H9 (cell line): ENCODE data around the gene BIVM. TPM values are rescaled to one million over a fixed set of nuclear protein-coding genes. Genes with fewer than 3 reads are reported as not detected.

Source experiments
- DNase-seq: peaks from one replicate; pipeline ENCODE4 v3.0.0-alpha.2; 2017
- H2AFZ ChIP-seq: one replicate; pipeline ENCODE4 v1.6.1; 2013; ENCODE audit warnings: mild to moderate bottlenecking, low read length, control low read depth, moderate library complexity
- H2AK5ac ChIP-seq: 2 replicates; pipeline ENCODE4 v1.6.1; 2013; ENCODE audit warnings: low read length, control low read depth, mixed read lengths; ENCODE audit not compliant: insufficient read length
- H2BK120ac ChIP-seq: one replicate; pipeline ENCODE4 v1.6.1; 2013; ENCODE audit warnings: low read depth, mild to moderate bottlenecking, low read length, control low read depth, inconsistent platforms; ENCODE audit not compliant: poor library complexity, severe bottlenecking
- H2BK12ac ChIP-seq: 2 replicates; pipeline ENCODE4 v1.6.1; 2013; ENCODE audit warnings: low read length, control low read depth, mixed read lengths, low read depth; ENCODE audit not compliant: insufficient read length
- H2BK15ac ChIP-seq: 2 replicates; pipeline ENCODE4 v1.6.1; 2013; ENCODE audit warnings: low read depth, low read length, control low read depth
- H2BK20ac ChIP-seq: one replicate; pipeline ENCODE4 v1.6.1; 2013; ENCODE audit warnings: low read depth, mild to moderate bottlenecking, low read length, control low read depth, inconsistent platforms; ENCODE audit not compliant: poor library complexity, severe bottlenecking
- H2BK5ac ChIP-seq: 2 replicates; pipeline ENCODE4 v1.6.1; 2013; ENCODE audit warnings: low read length, control low read depth, mixed read lengths; ENCODE audit not compliant: insufficient read length
- H3K14ac ChIP-seq: 2 replicates; pipeline ENCODE4 v1.6.1; 2013; ENCODE audit warnings: low read length, control low read depth; ENCODE audit not compliant: insufficient read depth
- H3K18ac ChIP-seq: 2 replicates; pipeline ENCODE4 v1.6.1; 2013; ENCODE audit warnings: low read depth, mild to moderate bottlenecking, mixed read lengths, low read length, control low read depth; ENCODE audit not compliant: insufficient read length
- H3K23ac ChIP-seq: 2 replicates; pipeline ENCODE4 v1.6.1; 2013; ENCODE audit warnings: low read length, control low read depth, mixed read lengths, low read depth; ENCODE audit not compliant: insufficient read length
- H3K23me2 ChIP-seq: 2 replicates; pipeline ENCODE4 v1.6.1; 2013; ENCODE audit warnings: low read depth, mild to moderate bottlenecking, mixed read lengths, low read length, control low read depth; ENCODE audit not compliant: insufficient read length, poor library complexity, severe bottlenecking
- H3K27ac ChIP-seq: 2 replicates; pipeline ENCODE4 v1.5.1; 2013; ENCODE audit warnings: low read length, control low read depth, mixed read lengths, low read depth; ENCODE audit not compliant: insufficient read length
- H3K27me3 ChIP-seq: 2 replicates; pipeline ENCODE4 v1.6.1; 2013; ENCODE audit warnings: low read length, control low read depth, inconsistent platforms; ENCODE audit not compliant: insufficient read depth
- H3K4ac ChIP-seq: 2 replicates; pipeline ENCODE4 v1.6.1; 2013; ENCODE audit warnings: low read depth, mild to moderate bottlenecking, control low read depth, inconsistent platforms, low read length, moderate library complexity
- H3K4me1 ChIP-seq: 2 replicates; pipeline ENCODE4 v1.6.1; 2013; ENCODE audit warnings: low read length, control low read depth, inconsistent platforms; ENCODE audit not compliant: insufficient read depth
- H3K4me2 ChIP-seq: 2 replicates; pipeline ENCODE4 v1.6.1; 2013; ENCODE audit warnings: low read length, control low read depth, mixed read lengths; ENCODE audit not compliant: insufficient read length, insufficient read depth
- H3K56ac ChIP-seq: 2 replicates; pipeline ENCODE4 v1.6.1; 2013; ENCODE audit warnings: low read depth, mild to moderate bottlenecking, mixed read lengths, low read length, control low read depth; ENCODE audit not compliant: insufficient read length
- H3K79me1 ChIP-seq: 2 replicates; pipeline ENCODE4 v1.6.1; 2013; ENCODE audit warnings: low read depth, mild to moderate bottlenecking, moderate library complexity, low read length, control low read depth, inconsistent platforms; ENCODE audit not compliant: insufficient read depth, poor library complexity, severe bottlenecking
- H3K79me2 ChIP-seq: 2 replicates; pipeline ENCODE4 v1.6.1; 2013; ENCODE audit warnings: low read length, control low read depth, inconsistent platforms; ENCODE audit not compliant: insufficient read depth
- H3K9ac ChIP-seq: 2 replicates; pipeline ENCODE4 v1.6.1; 2013; ENCODE audit warnings: low read length, control low read depth, mixed read lengths; ENCODE audit not compliant: insufficient read length; ENCODE audit errors: extremely low read depth
- H3K9me3 ChIP-seq: one replicate; pipeline ENCODE4 v1.6.1; 2013; ENCODE audit warnings: low read depth, low read length, inconsistent platforms; ENCODE audit not compliant: control insufficient read depth
- H3T11ph ChIP-seq: one replicate; pipeline ENCODE4 v1.6.1; 2013; ENCODE audit warnings: mild to moderate bottlenecking, low read length, control low read depth, inconsistent platforms
- H4K20me1 ChIP-seq: one replicate; pipeline ENCODE4 v1.6.1; 2013; ENCODE audit not compliant: control insufficient read depth, insufficient read length, insufficient read depth
- H4K5ac ChIP-seq: 2 replicates; pipeline ENCODE4 v1.6.1; 2013; ENCODE audit warnings: low read depth, mild to moderate bottlenecking, mixed read lengths, low read length, control low read depth; ENCODE audit not compliant: insufficient read length
- H4K8ac ChIP-seq: replicated peaks from 2 replicates; pipeline ENCODE4 v1.6.1; 2013; ENCODE audit warnings: low read length, control low read depth, mixed read lengths, low read depth; ENCODE audit not compliant: insufficient read length
- H4K91ac ChIP-seq: 2 replicates; pipeline ENCODE4 v1.6.1; 2013; ENCODE audit warnings: low read depth, mild to moderate bottlenecking, moderate library complexity, mixed read lengths, low read length, control low read depth; ENCODE audit not compliant: insufficient read length
- H3K27ac Mint-ChIP-seq, 3 experiments: 2 replicates in 2 of 3; 3 replicates in 1 of 3; pipeline ENCODE4 v1.8.0; 2020 to 2021; ENCODE audit warnings: mixed read lengths in 3 of 3, mild to moderate bottlenecking in 1 of 3, moderate library complexity in 1 of 3
- H3K27me3 Mint-ChIP-seq: 2 replicates; pipeline ENCODE4 v1.8.0; 2021; ENCODE audit warnings: low read depth, mild to moderate bottlenecking, moderate library complexity, mixed read lengths
- H3K36me3 Mint-ChIP-seq, 3 experiments: 2 replicates in 2 of 3; 3 replicates in 1 of 3; pipeline ENCODE4 v1.8.0; 2020 to 2021; ENCODE audit warnings: low read depth in 3 of 3, mixed read lengths in 3 of 3; ENCODE audit not compliant: insufficient read depth in 1 of 3
- H3K4me1 Mint-ChIP-seq, 2 experiments: 2 replicates each; pipeline ENCODE4 v1.8.0; 2020; ENCODE audit warnings: mixed read lengths in 2 of 2
- H3K4me3 Mint-ChIP-seq, 2 experiments: 2 replicates in 1 of 2; 3 replicates in 1 of 2; pipeline ENCODE4 v1.8.0; 2020 to 2021; ENCODE audit warnings: mild to moderate bottlenecking in 2 of 2, mixed read lengths in 2 of 2, moderate library complexity in 1 of 2
- H3K9me3 Mint-ChIP-seq, 2 experiments: 2 replicates in 1 of 2; 3 replicates in 1 of 2; pipeline ENCODE4 v1.8.0; 2020; ENCODE audit warnings: mild to moderate bottlenecking in 2 of 2, mixed read lengths in 2 of 2, moderate library complexity in 1 of 2
- CTCF ChIP-seq: fragments of 200-600 bp; sonication (generic); conservative IDR thresholded peaks from 3 replicates; pipeline ENCODE4 v1.8.0; 2021; ENCODE audit warnings: antibody characterized with exemption, mild to moderate bottlenecking
- WGBS: extraction: QIAGEN DNeasy Blood & Tissue Kit; methylation state at CpG from one replicate; pipeline ENCODE4 v1.1.7; 2013; ENCODE audit warnings: missing lambda C conversion rate, low lambda C conversion rate, mixed read lengths; ENCODE audit not compliant: insufficient read length; ENCODE audit errors: extremely low coverage; 5-methylcytosine and 5-hydroxymethylcytosine counted together
- total RNA-seq: library from RNA; stranded (reverse); gene quantifications from 2 replicates; pipeline ENCODE4 v1.2.1, GENCODE V29; 2021

Gene BIVM
- total RNA-seq, 1 experiment from 2014 or later = 9.0 TPM

- Histone ChIP-seq H4K8ac (no peak overlapping the region), H4K91ac (no peak overlapping the region), H3K9ac (no peak overlapping the region), H2BK5ac (no peak overlapping the region), H2AK5ac (no peak overlapping the region), H3K4ac (no peak overlapping the region), H3K4me2 (no peak overlapping the region), H3K56ac (no peak overlapping the region), H3K14ac (no peak overlapping the region), H3T11ph (no peak overlapping the region), H2BK15ac (no peak overlapping the region), H3K18ac (no peak overlapping the region), H4K5ac (no peak overlapping the region), H2BK20ac (no peak overlapping the region), H3K9me3 (no peaks in the 10 kb centered on the region), H3K27ac (no peak overlapping the region), H3K27me3 (no peaks in the 10 kb centered on the region), H2AFZ (no peak overlapping the region), H3K79me1 (no peaks in the 10 kb centered on the region), H3K23me2 (no peaks in the 10 kb centered on the region), H3K23ac (no peak overlapping the region), H2BK120ac (no peak overlapping the region), H3K4me1 (no peaks in the 10 kb centered on the region), H4K20me1 (no peaks in the 10 kb centered on the region), H3K79me2 (no peaks in the 10 kb centered on the region), H2BK12ac (no peak overlapping the region)
- Mint-ChIP-seq H3K27me3 (peaks cover 6% of the 10 kb centered on the region), H3K27ac (no peak overlapping the region), H3K4me1 (no peaks in the 10 kb centered on the region), H3K9me3 (peaks cover 4 to 6% of the 10 kb centered on the region in 2 experiments; a peak in 4 of 5 replicates), H3K4me3 (no peak overlapping the region), H3K36me3 (peaks cover 0 to 1% (median 0%) of the 10 kb centered on the region in 3 experiments; a peak in 1 of 7 replicates)
- no peak for DNase-seq
- no CpG with 5 or more reads among the region's 3 CpGs for WGBS
- TF ChIP-seq CTCF = no peak
These were observed 47.0 kb upstream of the BIVM start for GRCh38 chr13:102751886-102752285.
